ENCODE measurements around the gene SH3PXD2A.

DNA sequence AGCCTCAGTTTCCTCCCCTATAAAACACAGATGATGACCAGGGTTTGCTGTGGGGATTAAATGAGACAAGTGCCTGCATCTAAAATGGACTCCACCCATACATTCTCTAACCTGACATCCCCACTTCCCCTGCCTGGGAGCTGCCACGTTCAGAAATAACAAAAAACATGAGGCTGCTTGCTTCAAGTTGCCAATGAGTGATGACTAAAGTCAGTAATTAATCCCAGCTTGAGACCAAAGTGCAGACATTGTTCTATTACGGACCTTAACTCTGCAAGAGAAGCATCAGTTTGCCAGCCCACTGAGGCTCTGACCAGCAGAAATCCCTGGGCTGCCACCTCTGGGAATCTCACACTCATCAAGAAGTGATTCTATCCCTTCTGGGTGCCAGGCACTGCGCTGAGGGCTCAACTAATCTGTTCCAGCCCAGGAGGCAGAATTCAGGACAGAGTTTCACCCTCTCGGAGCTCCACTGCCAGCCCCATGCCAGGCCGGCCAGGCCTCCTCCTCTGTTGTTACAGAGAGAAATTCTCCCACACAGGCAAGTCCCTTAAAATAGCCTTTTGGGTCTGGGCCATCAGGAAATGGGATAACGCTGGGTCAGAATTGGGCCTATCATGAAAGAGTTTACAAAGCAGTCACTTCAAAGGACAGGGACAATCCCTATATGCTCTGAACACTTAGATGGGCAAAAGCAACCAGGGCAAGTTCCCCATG is 11.4 kb downstream of the SH3PXD2A start:
- TF ChIP-seq POLR2A (IDR thresholded peaks at IDR 0.05; ENCODE audit: low read length) (no peak), GATA1 (IDR thresholded peaks at IDR 0.05; ENCODE audit: low read depth, low read length) (no peak)
